Measurements from ENCODE around the gene OSBPL7. TPM values are rescaled to one million over a fixed set of nuclear protein-coding genes. Genes with fewer than 3 reads are reported as not detected.

The OSBPL7 gene
- total and polyA plus RNA-seq, 9 donors, result 7.1 to 18.7 (median 10.2) TPM

- H3K27ac ChIP-seq (ENCODE audit: low read length), result no peak overlapping the region
- peaks cover 11% of the 10 kb centered on the region for H3K27me3 ChIP-seq (ENCODE audit: control insufficient read depth, insufficient read depth, low read length)
- H3K4me3 ChIP-seq (ENCODE audit: low read length), result peak overlapping the region; percentile 60
- WGBS (ENCODE audit: insufficient coverage), result 28% methylated on average over 9 of the region's 17 CpGs
- H3K4me1 ChIP-seq (ENCODE audit: control insufficient read depth, insufficient read depth, low read length), result peaks cover 37% of the 10 kb centered on the region
- peaks cover 35% of the 10 kb centered on the region for H3K36me3 ChIP-seq (ENCODE audit: control insufficient read depth, insufficient read depth, low read length)
- H3K9me3 ChIP-seq (replicated peaks; ENCODE audit: control insufficient read depth, low read depth, low read length), result no peaks in the 10 kb centered on the region
- peak; percentile 51 for DNase-seq
These were observed 18.6 kb upstream of the OSBPL7 start for GRCh38 chr17:47840001-47840741.

- no peak overlapping the region for H3K27ac ChIP-seq (ENCODE audit: low read length)
- no peaks in the 10 kb centered on the region for H3K27me3 ChIP-seq (ENCODE audit: control insufficient read depth, insufficient read depth, low read length)
- H3K4me1 ChIP-seq (ENCODE audit: control insufficient read depth, insufficient read depth, low read length), result peaks cover 35% of the 10 kb centered on the region
- no peaks in the 10 kb centered on the region for H3K9me3 ChIP-seq (replicated peaks; ENCODE audit: control insufficient read depth, low read depth, low read length)
- WGBS (ENCODE audit: insufficient coverage), result 70% methylated on average over 2 of the region's 5 CpGs
- H3K4me3 ChIP-seq (ENCODE audit: low read length), result no peak overlapping the region
- peaks cover 35% of the 10 kb centered on the region for H3K36me3 ChIP-seq (ENCODE audit: control insufficient read depth, insufficient read depth, low read length)
- DNase-seq, result no peak
These were observed 17.5 kb upstream of the OSBPL7 start for GRCh38 chr17:47839071-47839470.

GRCh38 chr17:47838636-47839035, 17.0 kb upstream of the OSBPL7 start:
- H3K27me3 ChIP-seq (ENCODE audit: control insufficient read depth, insufficient read depth, low read length), result no peaks in the 10 kb centered on the region
- H3K4me1 ChIP-seq (ENCODE audit: control insufficient read depth, insufficient read depth, low read length), result peaks cover 35% of the 10 kb centered on the region
- no peak overlapping the region for H3K27ac ChIP-seq (ENCODE audit: low read length)
- peaks cover 35% of the 10 kb centered on the region for H3K36me3 ChIP-seq (ENCODE audit: control insufficient read depth, insufficient read depth, low read length)
- DNase-seq, result no peak
- 92% methylated on average over 6 of the region's 13 CpGs for WGBS (ENCODE audit: insufficient coverage)
- H3K4me3 ChIP-seq (ENCODE audit: low read length), result no peak overlapping the region
- H3K9me3 ChIP-seq (replicated peaks; ENCODE audit: control insufficient read depth, low read depth, low read length), result no peaks in the 10 kb centered on the region

- Histone ChIP-seq H3K9me3 (replicated peaks; ENCODE audit: control insufficient read depth, low read depth, low read length) (no peaks in the 10 kb centered on the region), H3K4me1 (ENCODE audit: control insufficient read depth, insufficient read depth, low read length) (peaks cover 30% of the 10 kb centered on the region), H3K27me3 (ENCODE audit: control insufficient read depth, insufficient read depth, low read length) (no peaks in the 10 kb centered on the region), H3K36me3 (ENCODE audit: control insufficient read depth, insufficient read depth, low read length) (peaks cover 35% of the 10 kb centered on the region), H3K4me3 (ENCODE audit: low read length) (no peak overlapping the region), H3K27ac (ENCODE audit: low read length) (no peak overlapping the region)
- DNase-seq, result no peak
- WGBS (ENCODE audit: insufficient coverage), result 54% methylated on average over 9 of the region's 13 CpGs
These were observed 15.9 kb upstream of the OSBPL7 start for GRCh38 chr17:47837401-47838039.

- DNase-seq, result no peak
- Histone ChIP-seq H3K36me3 (ENCODE audit: control insufficient read depth, insufficient read depth, low read length) (peaks cover 35% of the 10 kb centered on the region), H3K27me3 (ENCODE audit: control insufficient read depth, insufficient read depth, low read length) (no peaks in the 10 kb centered on the region), H3K4me1 (ENCODE audit: control insufficient read depth, insufficient read depth, low read length) (peaks cover 34% of the 10 kb centered on the region), H3K4me3 (ENCODE audit: low read length) (no peak overlapping the region), H3K27ac (ENCODE audit: low read length) (no peak overlapping the region), H3K9me3 (replicated peaks; ENCODE audit: control insufficient read depth, low read depth, low read length) (no peaks in the 10 kb centered on the region)
- WGBS (ENCODE audit: insufficient coverage), result 69% methylated on average over 2 of the region's 6 CpGs
These were observed 15.0 kb upstream of the OSBPL7 start for GRCh38 chr17:47836601-47837000.

- no peaks in the 10 kb centered on the region for H3K27me3 ChIP-seq (ENCODE audit: control insufficient read depth, insufficient read depth, low read length)
- peak overlapping the region; percentile 63 for H3K27ac ChIP-seq (ENCODE audit: low read length)
- H3K9me3 ChIP-seq (replicated peaks; ENCODE audit: control insufficient read depth, low read depth, low read length), result no peaks in the 10 kb centered on the region
- DNase-seq, result no peak
- H3K4me3 ChIP-seq (ENCODE audit: low read length), result no peak overlapping the region
- no CpG with 5 or more reads among the region's 5 CpGs for WGBS (ENCODE audit: insufficient coverage)
- H3K36me3 ChIP-seq (ENCODE audit: control insufficient read depth, insufficient read depth, low read length), result peaks cover 35% of the 10 kb centered on the region
- H3K4me1 ChIP-seq (ENCODE audit: control insufficient read depth, insufficient read depth, low read length), result peaks cover 30% of the 10 kb centered on the region
These were observed 13.2 kb upstream of the OSBPL7 start for GRCh38 chr17:47834756-47835155.

GRCh38 chr17:47831934-47832327, 10.3 kb upstream of the OSBPL7 start:
- H3K9me3 ChIP-seq (replicated peaks; ENCODE audit: control insufficient read depth, low read depth, low read length), result no peaks in the 10 kb centered on the region
- peak; percentile 42 for DNase-seq
- WGBS (ENCODE audit: insufficient coverage), result 12% methylated on average over 5 of the region's 7 CpGs
- H3K36me3 ChIP-seq (ENCODE audit: control insufficient read depth, insufficient read depth, low read length), result peaks cover 24% of the 10 kb centered on the region
- peaks cover 18% of the 10 kb centered on the region for H3K4me1 ChIP-seq (ENCODE audit: control insufficient read depth, insufficient read depth, low read length)
- no peaks in the 10 kb centered on the region for H3K27me3 ChIP-seq (ENCODE audit: control insufficient read depth, insufficient read depth, low read length)
- H3K27ac ChIP-seq (ENCODE audit: low read length), result no peak overlapping the region
- peak overlapping the region; percentile 86 for H3K4me3 ChIP-seq (ENCODE audit: low read length)

- no peaks in the 10 kb centered on the region for H3K9me3 ChIP-seq (replicated peaks; ENCODE audit: control insufficient read depth, low read depth, low read length)
- no peaks in the 10 kb centered on the region for H3K27me3 ChIP-seq (ENCODE audit: control insufficient read depth, insufficient read depth, low read length)
- H3K27ac ChIP-seq (ENCODE audit: low read length), result peak within 1 kb of the TSS; percentile 84
- WGBS (ENCODE audit: insufficient coverage), result under 1% methylated on average over 38 of the region's 42 CpGs
- H3K4me3 ChIP-seq (ENCODE audit: low read length), result peak within 1 kb of the TSS; percentile 86
- H3K36me3 ChIP-seq (ENCODE audit: control insufficient read depth, insufficient read depth, low read length), result peaks cover 29% of the 10 kb centered on the region
- DNase-seq, result peak; percentile 97
- peaks cover 18% of the 10 kb centered on the region for H3K4me1 ChIP-seq (ENCODE audit: control insufficient read depth, insufficient read depth, low read length)
These were observed 9.7 kb upstream of the OSBPL7 start, which contains the start of the genes LRRC46 and MRPL10 for GRCh38 chr17:47831003-47831933. LRRC46 (plus strand) TSS chr17:47831670; CDS start chr17:47831990, 320 bp downstream. MRPL10 (minus strand) TSS chr17:47831541; CDS start chr17:47831511, 30 bp downstream.

- H3K4me3 ChIP-seq (ENCODE audit: low read length), result peak overlapping the region; percentile 86
- DNase-seq, result no peak
- peaks cover 25% of the 10 kb centered on the region for H3K36me3 ChIP-seq (ENCODE audit: control insufficient read depth, insufficient read depth, low read length)
- H3K27me3 ChIP-seq (ENCODE audit: control insufficient read depth, insufficient read depth, low read length), result no peaks in the 10 kb centered on the region
- H3K9me3 ChIP-seq (replicated peaks; ENCODE audit: control insufficient read depth, low read depth, low read length), result no peaks in the 10 kb centered on the region
- WGBS (ENCODE audit: insufficient coverage), result 76% methylated on average over 11 of the region's 18 CpGs
- peaks cover 16% of the 10 kb centered on the region for H3K4me1 ChIP-seq (ENCODE audit: control insufficient read depth, insufficient read depth, low read length)
- peak overlapping the region; percentile 84 for H3K27ac ChIP-seq (ENCODE audit: low read length)
These were observed 8.9 kb upstream of the OSBPL7 start for GRCh38 chr17:47830396-47831002.
